SIG-M5 treated with dmso at 0.1 percent for 504 hours (cell line): Measurements from ENCODE around the gene PABPC3.

Experiments
- DNase-seq: peaks from one replicate; lab custom pipeline; 2025; ENCODE audit not compliant: unreplicated experiment; lab: John Stamatoyannopoulos, UW

The PABPC3 gene

DNA sequence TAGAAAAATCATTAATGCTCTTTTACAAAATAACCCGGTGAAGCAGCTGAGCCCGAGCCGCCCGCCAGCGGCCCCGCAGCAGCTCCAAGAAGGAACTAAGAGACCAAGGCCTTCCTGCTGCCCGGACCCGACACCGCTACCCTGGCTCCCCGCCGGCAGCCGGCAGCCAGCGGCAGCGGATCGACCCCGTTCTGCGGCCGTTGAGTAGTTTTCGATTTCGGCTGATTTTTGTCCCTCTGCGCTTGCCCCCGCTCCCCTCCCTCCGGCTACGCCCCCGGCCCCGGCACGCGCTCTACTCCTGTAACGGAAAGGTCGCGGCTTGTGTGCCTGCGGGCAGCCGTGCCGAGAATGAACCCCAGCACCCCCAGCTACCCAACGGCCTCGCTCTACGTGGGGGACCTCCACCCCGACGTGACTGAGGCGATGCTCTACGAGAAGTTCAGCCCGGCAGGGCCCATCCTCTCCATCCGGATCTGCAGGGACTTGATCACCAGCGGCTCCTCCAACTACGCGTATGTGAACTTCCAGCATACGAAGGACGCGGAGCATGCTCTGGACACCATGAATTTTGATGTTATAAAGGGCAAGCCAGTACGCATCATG lies at the start of gene PABPC3:
TSS of gene PABPC3 (plus strand) at position 286 of the 603 bp plus-strand sequence. CDS start at position 349, 63 bp downstream.
- no peak for DNase-seq

DNA sequence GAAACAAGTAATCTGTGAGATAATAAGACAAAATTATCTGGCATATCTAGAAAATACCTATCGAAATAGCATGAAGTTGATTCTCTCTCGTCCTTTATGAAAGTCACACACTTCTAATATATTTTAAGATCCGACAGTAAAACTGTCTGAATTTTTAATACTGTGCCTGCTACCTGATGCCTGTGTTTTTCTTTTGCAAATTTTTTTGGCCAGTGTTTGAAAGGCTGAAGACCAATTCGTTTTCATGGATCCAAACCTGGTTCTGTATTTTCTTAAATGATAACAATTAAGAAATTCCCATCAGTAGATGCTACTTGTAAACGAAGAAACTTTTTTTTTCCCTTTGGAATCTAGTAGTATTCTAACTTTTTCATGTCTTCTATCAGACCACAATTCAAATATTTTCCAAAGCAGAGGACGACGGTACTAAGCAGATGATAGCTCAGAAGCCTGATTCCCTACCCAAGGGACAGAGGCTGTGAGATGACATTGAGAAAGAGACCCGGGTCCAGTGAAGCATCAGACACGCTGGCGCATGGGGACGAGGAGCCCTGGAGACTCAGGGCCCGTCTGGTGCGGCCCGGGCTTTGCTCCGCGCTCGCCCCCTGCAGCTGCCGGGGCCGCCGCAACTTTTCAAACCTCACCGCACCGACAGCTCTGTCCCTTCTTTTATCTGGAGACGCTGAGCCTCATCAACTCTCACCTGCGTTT lies 49.5 kb upstream of the PABPC3 start:
- DNase-seq, result no peak

DNA sequence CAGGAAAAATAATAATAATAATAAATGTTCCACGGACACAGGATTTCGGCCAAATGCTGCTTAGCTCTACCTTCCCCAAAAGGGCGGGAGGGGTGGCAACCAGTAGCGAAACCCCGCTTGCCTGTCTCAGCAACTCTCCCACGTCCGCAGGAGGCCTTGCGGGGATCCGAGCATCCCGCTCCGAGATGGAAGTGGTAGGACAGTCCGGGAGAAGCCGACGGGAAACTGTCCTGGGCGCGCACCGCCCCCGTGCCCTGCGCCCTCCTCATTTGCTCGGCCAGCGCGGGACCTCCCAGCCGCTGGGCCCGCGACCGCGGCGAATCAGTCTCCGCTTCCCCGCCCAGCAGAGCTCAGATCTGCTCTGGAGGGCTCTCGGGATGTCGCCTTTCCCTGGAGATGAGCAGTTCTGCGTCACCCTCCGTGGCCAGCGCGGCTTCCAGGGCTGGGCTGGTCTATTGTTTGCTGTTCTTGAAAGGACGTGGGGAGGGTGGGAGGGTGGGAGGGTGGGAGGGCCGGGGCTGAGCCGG lies 48.9 kb upstream of the PABPC3 start:
- no peak for DNase-seq

DNA sequence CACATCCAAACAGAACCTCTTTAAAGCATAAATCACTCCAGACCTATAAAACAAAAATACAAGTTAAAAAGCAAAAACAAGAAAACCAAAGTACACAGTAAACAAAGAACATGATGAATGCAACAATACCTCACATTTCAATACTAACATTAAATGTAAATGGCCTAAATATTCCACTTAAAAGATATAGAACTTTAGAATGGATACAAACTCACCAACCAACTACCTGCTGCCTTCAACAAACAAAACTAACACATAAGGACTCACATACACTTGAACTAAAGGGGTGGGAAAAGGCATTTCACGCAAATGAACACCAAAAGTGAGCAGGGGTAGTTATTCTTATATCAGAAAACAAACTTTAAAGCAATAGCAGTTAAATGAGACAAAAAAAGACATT lies 44.9 kb upstream of the PABPC3 start:
- no peak for DNase-seq

DNA sequence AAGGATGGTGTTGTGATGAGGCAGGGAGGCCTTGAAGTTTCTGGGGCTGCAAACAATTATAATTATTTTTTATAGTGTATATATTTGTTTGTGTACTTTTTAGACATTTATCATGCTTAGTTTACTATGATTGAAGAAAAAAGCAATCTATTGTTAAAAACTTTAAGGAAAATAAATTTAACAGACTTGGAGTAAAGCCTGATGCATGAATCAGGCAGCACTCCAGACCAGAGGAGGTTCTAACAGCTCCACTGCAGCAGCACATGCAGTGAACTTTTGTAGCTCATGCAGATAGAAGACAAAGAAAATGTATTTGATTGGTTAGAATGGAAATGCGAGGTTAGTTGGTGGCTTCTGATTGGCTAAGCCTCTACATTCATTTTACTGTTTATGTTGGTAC lies 36.8 kb upstream of the PABPC3 start:
- no peak for DNase-seq

DNA sequence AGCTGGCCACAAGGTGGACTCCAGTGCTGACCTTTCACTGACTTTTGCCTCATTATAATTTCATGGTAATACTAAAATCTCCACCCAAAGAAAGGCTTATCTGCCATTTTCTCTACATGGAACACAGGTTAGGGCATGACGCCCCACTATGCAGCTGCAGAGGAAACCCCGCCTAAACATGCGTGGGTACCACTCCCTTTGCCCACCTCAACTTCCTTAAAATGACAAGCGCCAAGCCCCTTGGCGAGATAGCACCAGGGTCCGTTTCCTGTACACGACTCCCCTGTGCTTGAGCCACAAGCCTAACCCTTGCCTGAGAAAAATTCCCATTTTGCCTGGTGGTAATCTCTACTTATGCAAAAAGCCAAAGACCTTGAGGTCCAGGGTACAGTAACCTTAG lies 36.0 kb upstream of the PABPC3 start:
- DNase-seq, result no peak

DNA sequence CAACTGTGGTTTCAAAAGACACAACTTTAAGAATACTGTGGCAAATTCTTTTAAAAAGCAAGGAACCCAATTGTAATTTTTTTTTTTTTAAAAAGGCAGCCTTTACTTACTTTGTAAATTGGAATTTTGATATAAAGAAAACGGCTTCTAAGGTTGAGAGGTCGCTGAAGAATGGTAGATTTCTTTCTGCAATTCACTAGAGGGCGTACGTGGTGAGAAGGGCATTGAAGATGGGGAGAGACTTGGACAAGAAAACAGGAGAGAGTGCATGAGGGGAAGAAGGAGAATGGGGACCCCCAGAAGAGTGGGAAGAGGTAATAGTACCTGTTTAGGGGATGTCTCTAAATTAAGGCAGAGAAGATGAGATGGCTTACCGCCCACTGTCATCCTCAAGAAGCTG lies 33.5 kb upstream of the PABPC3 start:
- DNase-seq, result no peak

DNA sequence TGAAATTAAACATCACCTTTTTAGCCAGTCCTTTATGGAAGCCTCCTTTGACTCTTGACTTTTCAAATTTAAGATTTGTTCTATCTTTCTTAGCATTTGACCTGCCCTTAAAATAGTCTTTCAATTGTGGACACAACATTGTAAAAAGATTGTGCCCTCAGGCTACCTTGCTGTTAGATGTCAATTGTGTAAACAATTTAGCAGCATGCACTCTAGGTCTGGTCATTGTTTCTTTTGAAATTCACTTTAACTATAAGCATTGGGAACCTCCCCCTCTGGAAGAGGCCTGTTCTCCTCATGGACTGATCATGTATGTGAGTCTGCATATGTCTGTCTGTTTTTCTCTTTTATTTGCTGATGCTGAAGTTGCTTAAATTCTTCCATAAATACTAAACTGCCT lies 31.5 kb upstream of the PABPC3 start:
- no peak for DNase-seq

DNA sequence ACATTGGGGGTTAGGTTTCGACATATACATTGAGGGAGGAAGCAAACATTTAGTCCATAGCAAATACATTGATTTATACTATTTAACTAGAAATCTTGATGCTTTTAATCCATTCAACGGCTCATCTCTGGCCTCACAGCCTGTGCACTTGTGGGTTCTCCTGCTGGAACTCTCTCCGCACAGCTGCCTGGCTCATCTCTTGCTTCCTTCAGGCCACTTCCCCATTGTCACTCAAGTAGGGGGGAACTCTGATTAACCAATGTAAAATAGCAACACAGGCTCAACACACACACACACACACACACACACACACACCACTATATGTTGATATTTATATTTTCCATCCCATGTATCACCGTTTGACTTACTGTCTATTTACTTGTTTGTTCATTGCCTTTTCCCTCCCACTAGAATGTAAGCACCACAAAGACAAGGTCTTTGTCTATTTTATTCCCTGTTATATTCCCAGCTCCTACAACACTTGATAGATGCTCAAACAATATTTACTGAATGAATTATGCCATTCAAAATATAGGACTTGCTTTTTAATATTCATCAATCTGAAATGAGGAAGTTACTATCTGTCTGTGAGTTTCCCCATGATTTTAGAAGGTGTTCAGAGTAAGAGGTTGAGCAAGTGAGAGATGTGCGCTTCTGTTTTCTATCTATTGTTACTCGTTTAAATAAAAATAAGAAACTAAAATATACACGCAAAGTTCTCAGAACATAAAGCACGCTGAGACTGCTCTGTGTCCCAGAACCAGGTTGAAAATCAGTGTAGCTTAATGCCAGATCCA lies 29.8 kb upstream of the PABPC3 start:
- no peak for DNase-seq

DNA sequence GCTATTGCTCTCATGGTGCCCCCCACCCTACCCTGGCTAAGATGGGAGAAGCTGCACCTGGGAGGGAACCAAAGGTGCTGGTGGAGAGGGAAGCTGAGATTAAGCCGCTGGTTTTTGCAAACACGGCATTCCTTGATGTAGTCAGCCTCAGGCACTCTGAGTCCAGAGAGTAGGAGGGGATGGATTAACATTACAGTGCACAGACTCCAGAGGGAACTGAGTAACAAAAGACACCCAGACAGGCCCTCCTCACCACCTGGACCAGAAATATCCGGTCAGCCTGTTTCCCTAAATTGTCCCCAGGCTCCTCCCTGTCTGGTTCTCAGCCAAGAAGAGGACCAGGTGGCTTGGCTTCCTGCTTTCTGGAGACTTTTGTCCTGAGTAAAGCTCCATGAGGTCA lies 28.9 kb upstream of the PABPC3 start:
- no peak for DNase-seq

DNA sequence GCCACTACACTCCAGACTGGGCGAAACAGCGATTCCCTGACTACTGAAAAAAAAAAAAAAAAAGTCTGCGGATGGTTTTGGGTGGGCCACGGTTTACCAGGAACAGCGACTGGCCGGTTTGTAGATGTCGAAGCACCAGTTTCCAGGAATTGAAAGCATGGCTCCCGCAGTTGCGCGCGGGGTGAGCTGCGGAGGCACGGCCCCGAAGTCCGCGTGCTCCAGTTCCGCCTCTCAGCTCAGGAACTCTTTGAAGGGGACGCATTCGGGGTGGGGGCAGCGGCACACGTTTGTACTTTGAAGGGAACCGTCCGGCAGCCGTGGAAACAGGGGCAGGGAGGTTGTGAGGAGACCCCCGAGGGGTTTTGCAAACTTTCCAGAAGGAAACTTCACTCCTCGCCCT lies 27.1 kb upstream of the PABPC3 start:
- DNase-seq, result no peak

DNA sequence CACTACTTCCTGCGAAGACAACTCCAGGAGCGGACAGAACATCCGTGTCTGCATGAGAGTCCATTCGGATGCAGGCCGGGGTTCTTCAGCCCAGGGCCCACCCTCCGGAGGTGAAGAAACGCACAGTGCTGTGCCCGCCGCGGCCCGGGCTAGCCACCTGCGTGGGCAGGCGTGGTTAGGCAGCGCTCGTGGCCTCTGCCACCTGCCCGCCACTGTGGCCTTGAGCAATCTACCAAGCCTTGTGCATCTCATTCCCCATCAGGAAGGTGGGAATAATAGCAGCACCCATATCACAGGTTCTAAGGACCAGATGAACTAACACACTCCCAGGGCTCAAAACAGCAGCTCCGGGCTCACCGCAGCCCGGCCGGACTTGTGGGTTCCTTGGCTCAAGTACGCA lies 26.7 kb upstream of the PABPC3 start:
- no peak for DNase-seq

DNA sequence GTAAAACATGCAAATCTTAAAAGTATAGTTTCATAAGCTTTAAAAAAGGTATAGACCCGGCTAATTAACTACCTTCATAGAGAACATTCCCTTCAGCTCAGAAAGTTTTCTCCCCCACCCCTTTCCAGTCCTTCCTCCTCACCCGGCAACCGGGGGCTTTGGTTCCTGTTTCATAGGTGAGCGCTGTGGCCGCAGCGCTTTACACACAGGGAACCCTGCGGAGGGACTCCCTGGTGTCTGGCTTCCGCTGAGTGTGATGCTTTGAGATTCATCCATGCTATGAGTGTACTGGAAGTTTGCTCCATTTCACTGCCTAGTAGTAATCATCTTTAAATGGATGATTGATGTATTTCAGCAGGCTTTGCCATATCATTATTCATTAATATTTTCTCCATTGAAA lies 26.0 kb upstream of the PABPC3 start:
- DNase-seq, result no peak

DNA sequence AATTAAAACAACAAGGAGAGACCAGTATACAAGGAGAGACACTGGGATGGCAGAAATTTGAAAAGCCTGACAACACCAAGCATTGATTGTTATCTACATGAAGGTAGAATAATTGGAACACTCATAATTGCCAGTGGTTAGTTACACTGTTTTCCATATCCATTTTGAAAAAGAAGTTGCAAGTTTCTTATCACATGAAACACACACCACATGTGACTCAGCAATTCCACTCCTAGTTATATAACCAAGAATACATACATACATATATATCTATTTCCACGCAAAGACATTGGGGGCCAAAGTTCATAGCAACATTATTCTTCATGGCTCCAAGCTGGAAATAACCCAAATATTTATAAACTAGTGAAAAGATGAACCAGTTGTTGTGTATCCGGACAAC lies 15.2 kb upstream of the PABPC3 start:
- no peak for DNase-seq

DNA sequence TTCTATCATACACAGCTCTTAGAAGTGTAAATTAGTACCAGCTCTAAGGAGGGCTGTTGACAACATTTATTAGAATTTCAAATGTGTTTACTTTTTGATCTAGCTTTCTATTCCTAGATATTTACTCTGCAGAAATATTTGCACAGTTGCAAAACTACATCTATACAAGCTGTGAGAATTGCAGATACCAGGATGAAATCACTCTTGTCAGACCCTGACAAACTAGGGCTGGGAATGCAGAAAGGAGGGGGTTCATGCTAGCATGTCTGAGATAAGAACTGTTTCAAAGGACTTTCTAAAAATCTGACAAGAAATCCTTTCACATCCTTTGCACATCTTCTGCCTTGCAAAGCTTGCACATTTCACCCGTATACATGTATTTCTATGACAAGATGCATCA lies 11.8 kb upstream of the PABPC3 start:
- no peak for DNase-seq

DNA sequence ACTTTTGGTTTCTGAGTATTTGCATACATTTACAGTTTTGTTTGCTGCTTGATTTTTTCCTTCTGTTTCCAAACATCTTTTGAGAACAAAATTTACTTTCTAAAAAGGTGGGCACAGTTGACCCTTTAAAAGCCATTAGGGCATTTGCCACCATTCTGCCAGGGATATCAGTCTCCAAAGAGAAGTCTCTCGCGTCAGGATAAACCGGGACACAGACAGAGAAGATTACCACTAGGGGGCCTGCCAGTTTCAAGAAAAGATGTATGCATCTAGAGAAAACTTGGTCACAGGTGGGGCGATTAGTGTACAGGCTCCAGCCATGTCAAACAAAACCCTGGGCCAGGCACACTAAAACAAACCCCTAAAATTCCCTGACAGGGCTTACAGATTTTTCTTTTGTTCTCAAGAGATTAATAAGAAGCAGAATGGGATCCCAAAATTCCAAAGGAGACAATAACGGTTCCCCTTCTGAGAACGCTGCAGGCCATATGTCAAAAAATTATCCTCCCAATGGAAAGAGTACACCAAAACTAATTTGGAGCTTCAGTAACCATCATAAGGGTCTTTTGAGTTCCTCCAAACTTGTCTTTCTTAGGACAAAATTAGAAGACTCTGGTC lies 10.7 kb upstream of the PABPC3 start:
- peak; percentile 11 for DNase-seq

DNA sequence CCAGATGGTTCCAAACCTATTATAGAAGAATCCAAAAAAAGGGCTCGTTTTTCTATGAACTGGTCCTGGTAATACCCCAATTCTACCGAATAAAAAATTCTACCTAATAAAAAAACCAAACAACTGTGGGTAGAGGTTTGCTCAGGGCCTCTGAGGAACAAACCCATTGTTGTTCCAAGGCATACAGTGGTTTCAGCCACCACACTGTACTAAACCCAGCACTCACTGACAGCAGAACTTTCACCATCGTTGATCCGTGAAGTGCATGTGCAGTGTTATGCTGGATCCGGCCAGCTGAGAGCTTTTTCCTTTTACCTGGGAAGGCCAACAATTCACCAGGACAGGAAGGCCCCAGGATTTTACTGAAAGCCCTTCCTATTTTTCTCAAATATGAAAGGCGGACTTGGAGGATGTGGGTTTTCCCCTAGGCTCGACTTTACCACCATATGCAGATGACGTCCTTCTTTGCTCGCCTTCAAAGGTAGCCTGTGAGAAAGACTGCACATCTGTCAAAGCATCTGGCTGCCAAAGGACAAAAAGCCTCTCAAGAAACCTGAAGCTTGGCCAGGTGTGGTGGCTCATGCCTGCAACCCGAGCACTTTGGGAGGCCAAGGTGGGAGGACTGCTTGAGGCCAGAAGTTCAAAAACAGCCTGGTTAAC lies 7.2 kb upstream of the PABPC3 start:
- DNase-seq, result no peak

DNA sequence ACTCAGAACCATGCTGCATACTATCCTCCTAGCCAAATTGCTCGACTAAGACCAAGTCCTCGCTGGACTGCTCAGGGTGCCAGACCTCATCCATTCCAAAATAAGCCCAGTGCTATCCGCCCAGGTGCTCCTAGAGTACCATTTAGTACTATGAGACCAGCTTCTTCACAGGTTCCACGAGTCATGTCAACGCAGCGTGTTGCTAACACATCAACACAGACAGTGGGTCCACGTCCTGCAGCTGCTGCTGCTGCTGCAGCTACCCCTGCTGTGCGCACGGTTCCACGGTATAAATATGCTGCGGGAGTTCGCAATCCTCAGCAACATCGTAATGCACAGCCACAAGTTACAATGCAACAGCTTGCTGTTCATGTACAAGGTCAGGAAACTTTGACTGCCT lies 1.5 kb downstream of the PABPC3 start:
- no peak for DNase-seq

DNA sequence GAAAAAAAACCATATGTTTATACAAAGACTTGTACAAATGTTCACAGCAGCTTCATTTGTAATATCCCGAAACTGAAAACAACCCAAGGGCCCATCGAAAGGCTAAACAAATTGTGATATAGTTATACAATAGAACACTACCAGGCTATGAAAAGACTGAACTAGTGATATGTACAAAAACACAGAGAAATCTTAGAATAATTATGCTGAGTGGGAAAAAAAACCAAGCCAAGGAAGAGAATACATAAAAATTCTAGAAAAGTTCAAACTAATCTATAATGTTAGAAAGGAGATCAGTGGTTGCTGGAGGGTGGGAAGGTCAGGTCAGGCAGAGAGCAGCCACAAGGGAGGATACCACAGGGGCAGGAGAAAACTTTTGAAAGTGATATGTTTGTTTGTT lies 7.8 kb downstream of the PABPC3 start:
- DNase-seq, result no peak

DNA sequence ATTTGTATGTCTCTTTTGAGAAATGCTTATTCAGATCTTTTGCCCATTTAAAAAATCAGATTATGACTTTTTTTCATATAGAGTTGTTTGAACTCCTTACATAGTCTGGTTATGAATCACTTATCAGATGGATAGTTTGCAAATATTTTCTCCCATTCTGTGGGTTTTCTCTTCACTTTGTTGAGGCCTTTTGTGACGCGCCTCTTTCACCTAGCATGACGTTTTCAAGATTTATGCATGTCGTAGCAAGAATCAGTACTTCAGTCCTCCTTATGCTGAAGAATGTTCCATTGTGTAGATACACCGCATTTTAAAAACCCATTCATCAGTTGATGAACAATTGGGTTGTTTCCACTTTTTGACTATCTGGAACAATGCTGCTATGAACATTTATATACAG lies 13.4 kb downstream of the PABPC3 start:
- no peak for DNase-seq

DNA sequence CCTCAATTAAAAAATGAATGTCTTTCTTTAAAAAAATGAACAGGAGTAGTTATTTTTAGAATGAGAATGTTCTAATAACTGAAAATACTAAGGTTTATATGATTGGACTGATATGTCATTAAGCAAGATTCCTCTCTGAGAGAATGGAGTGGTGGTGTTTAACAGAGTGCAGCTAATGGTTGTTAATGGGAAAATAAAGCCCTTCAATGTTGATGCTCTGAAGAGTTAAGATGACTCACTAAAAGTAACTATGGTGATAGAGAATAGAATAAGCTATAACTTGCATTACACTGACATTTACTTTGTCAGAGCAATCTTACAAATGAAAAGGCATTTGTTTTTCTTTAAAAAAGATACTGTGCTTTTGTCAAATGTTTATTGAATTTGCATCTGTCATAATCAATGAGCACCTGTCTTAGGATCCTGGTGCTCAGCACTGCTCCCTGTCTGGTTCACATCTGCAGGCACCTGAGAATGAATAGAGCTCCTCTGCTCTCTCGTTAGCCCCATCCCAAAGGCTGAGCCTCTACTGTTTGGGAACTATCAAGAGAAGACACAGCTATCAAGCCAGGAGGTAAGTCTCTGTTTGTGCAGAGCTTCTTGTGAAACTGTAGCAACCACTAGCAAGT lies 15.1 kb downstream of the PABPC3 start:
- no peak for DNase-seq
